GM21390 (cell line): Measurements from ENCODE around the gene RENBP.

Experiments used
- ATAC-seq: cut with Tn5 transposase; IDR thresholded peaks from one replicate; pipeline ENCODE4 v1.9.1; 2021; ENCODE audit not compliant: unreplicated experiment

Gene RENBP

GRCh38 chrX:153921511-153922446, 22.7 kb downstream of the RENBP start:
- ATAC-seq = no peak

- ATAC-seq = no peak
Measured at GRCh38 chrX:153921070-153921469, 23.4 kb downstream of the RENBP start.

DNA sequence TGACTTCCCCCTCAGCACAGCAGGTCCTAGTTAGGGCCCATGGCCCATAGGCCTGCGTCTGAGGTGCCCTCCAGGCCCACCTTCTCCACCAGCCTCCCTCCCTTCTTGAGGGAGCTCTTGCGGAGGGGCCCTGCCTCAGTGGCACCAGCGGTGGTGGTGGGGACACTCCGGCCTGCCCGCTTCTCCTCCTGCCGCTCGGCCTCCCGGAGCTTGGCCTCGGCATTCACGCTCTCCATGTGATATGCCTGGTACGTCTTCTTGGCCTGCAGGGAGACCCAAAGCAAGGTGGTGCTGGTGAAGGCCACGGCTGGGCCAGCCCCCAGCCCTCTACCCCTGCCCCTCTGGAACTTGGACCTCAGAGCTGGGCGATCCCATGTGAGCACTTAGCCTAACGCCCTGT, 23.9 kb downstream of the RENBP start:
- ATAC-seq = no peak

- ATAC-seq = no peak
Measured at GRCh38 chrX:153919281-153919680, 25.2 kb downstream of the RENBP start.

DNA sequence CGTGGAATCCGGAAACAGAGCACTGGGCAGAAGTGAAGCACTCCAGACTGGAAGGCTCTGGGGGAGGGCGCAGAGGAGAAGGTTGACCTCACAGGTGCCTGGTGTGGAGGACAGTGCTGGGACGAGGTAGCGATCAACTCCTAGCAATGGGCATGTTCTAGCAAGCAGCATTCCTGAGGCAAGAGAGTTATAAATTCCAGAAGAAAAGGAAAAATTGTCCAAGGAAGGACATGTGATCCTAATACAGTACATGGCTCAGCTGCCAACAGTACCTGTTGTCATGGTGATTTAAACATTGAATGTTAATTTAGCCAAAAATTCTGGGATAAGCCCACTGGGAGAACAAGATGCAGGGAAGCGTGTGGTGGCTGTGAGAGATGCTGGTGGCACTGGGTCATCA, 26.6 kb downstream of the RENBP start:
- no peak for ATAC-seq

GRCh38 chrX:153913701-153914100, 30.7 kb downstream of the RENBP start:
- no peak for ATAC-seq

DNA sequence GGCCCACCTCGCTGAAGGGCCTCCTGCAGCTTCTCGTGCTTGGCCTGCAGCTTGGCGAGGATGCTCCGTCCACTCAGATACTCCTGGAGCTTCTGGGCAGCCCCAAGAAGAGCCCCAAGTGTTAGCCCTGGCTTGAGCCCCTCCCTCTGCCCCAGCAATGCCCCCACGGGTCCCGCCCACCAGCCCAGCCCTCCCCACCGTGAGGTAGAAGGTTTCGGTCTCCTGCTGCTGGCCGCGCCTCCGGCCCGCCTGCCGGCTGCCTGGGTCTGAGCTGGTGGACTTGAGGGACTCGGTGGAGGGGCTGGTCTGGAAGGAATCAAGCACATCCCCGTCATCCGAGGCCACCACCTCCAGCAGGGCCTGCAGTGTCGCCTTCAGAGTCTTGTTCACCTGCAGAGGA, 31.2 kb downstream of the RENBP start:
- no peak for ATAC-seq

GRCh38 chrX:153911798-153912197, 32.6 kb downstream of the RENBP start:
- no peak for ATAC-seq

DNA sequence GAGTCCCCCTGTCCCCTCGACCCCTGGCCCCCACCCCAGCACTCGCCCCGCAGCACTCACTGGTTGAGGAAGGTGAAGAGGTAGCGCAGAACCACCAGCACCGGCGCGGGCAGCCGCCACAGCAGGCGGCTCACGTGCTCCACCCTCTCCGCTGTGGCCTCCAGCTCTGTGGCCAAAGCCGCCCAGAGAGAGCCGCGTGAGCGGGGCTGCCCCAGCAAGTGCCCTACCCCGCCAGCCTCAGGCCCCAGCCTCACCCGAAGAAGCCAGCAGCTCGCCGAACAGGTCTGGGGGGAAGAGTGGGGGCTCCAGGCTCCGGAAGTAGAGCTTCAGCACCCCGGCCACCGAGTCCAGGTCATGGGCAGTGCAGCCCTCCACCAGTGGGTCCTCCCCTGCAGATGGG, 34.0 kb downstream of the RENBP start:
- ATAC-seq = no peak

DNA sequence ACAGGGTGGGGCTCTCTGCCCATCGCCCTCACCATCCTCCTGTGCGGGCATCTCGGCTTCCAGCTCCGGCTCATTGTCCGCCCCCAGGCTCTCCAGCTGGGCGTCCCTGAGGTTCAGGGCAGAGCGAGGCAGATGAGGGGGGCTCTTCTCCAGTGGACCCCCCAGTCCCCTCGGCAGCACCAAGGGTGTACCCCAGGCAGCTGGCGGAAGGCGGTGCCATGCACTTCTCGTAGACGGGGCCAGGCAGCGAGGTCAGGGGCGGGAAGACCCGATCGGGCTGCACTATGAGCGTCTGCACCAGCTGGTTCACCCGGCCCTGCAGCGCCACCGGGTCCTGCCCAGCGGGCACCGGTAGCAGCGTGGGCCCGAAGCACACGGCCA, 34.5 kb downstream of the RENBP start:
- ATAC-seq = no peak

DNA sequence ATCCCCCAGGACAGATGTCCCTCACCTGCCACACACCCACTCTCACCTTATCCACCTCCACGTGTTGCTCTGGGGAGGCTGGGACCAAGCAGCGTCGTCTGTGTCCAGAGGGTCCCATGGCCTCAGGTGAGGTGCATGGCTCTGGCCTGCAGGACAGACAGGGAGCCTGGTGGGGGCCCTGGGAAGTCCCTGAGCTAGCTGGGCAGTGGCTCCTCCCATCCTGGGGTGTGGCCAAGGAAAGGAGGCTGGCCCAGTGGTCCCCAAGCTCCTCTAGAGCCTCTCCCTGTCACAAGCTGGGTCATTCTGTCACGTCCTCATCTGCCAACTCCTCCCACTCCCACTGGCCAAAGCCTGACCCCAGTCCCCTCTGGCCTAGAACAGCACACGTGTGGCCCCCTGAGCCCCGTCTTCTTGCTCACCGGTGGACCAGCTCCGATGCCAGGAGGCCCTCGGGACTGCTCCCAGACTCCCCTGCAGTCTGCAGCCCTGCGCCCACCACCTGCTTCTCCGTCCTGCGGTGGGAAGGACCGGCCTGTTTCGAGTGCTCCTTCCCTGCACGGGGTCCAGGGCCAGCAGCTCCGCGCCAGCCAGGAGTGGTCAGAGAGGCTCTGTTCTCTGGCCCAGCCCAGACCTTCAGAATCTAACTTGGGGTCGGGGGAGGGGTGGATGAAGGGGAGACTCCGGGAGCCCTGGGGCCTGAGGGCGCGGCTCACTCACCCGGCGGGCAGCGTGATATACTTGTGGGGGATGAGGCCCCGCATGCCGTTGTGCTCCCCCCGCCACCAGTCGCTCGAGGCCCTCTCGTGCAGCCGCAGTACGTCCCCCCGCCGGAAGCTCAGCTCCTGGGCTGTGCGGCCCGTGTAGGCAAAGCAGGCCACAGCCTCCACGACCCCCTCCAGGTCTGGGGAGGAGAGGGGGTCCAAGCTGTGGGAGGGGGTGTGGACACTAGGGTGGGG, 35.1 kb downstream of the RENBP start:
- no peak for ATAC-seq

DNA sequence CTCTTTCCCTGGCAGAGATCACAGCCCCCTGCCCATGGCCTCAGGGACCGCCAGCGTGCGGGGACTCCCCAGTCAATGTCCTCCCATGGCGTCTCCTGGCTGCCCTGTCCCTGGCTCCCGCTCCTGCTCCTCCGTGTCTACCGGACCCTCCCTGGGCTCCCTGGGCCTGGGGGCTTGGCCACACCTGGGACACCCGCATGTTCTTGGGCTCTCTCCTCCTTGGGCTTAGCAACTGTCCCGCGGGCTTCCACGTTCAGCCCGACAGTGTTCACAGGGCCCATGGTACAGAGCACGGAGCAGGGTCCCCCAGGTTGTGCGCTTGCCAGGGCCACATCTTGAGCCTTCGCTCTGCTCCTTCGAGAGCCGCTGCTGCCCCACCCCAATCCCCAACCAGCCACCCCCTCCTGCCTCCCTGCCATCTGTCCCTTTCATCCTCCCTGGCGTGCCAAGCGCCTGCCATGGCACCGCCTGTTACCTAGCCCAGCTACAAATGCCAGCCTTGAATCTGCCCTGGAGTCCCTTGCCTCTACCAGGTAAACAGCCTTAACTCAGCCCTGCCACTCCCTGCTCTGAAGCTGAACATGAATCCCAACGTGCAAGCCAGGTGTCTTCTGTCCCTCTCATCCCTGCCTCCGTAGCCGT, 36.1 kb downstream of the RENBP start:
- no peak for ATAC-seq

GRCh38 chrX:153907456-153907855, 37.0 kb downstream of the RENBP start:
- ATAC-seq = no peak

DNA sequence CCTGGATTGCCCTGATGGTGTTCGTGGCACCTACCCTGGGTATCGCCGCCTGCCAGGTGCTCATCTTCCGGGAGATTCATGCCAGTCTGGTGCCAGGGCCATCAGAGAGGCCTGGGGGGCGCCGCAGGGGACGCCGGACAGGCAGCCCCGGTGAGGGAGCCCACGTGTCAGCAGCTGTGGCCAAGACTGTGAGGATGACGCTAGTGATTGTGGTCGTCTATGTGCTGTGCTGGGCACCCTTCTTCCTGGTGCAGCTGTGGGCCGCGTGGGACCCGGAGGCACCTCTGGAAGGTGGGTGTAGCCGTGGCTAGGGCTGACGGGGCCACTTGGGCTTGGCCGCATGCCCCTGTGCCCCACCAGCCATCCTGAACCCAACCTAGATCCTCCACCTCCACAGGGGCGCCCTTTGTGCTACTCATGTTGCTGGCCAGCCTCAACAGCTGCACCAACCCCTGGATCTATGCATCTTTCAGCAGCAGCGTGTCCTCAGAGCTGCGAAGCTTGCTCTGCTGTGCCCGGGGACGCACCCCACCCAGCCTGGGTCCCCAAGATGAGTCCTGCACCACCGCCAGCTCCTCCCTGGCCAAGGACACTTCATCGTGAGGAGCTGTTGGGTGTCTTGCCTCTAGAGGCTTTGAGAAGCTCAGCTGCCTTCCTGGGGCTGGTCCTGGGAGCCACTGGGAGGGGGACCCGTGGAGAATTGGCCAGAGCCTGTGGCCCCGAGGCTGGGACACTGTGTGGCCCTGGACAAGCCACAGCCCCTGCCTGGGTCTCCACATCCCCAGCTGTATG, 38.1 kb downstream of the RENBP start:
- no peak for ATAC-seq

- ATAC-seq = no peak
Measured at GRCh38 chrX:153905481-153906095, 38.9 kb downstream of the RENBP start.

DNA sequence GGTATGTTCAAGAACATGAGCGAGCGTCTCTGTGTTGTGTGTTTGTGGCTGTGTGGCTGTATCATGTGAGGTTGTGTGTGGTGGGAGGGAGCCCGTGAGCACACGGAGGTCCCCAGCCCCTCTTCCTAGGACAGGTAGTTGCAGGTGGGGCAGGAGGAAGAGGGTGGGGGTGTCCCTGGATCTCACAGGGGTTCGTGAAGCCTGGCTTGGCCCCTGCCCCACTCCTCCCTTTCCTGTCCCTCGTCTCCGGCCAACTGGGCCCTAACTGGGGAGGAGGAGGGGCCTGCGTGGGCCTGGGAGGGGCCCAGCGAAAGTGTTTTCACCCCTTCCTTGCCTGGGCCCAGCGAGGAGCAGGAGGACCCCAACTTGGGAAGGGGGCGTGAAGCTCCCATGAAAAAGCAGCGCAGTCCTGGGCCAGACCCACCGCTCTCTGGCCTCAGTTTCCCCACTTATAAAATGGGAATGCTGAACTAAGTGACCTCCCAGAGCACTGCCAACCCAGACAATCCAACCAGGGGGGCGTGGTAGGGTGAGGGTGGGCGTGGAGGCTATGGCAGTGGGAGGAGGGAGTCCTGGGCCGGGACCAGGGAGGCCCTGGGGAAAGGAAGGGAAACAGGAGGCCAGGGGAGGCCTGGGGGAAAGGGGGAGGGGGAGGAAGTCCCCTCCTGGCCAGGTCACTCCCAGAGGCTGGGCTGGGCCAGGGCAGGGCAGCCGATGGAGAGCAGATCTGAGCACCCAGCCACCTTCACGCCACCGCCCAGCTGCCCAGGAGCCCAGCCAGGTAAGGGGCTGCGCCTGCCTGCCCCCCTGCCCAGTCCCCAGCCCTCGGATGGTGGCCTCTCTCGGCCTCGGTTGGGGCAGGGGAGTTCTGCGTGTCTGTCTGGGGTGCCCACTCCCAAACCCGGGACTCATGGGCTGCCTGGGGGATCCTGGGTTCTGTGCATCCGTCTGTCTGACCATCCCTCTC, 40.2 kb downstream of the RENBP start, which contains the start of gene AVPR2:
TSS of gene AVPR2 (plus strand) at position 683 of the 967 bp plus-strand sequence. CDS start 473 bp downstream, outside the sequence.
- ATAC-seq = no peak

GRCh38 chrX:153903238-153903980, 41.0 kb downstream of the RENBP start:
- ATAC-seq = no peak

DNA sequence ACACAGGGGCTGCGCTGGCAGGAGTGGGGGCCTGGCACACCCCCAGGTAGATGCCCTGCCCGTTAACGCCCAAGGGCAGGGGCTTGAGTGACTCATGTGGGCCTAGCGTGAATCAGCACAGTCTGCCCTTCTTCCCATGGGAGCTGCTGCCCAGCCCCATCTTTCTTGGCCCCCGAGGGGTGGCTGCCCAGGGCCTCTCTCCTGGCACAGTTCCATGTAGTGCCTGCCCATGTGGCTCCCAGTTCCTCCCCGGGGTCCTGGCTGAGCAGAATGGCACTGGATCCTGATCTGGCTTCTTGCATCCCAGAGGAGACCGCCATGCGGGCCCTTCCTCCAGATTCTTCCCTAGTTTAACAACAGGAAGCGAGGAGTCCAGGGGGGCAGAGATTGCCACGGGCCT, 42.1 kb downstream of the RENBP start:
- ATAC-seq = no peak
